NT2/D1 (cell line): Measurements from ENCODE around the gene FBXL2.
"Not testable (repeated sequence)": the region's sequence is repeated elsewhere in the genome, so short reads cannot be mapped to it uniquely, and the experiment has no call there.

Source experiments
- DNase-seq: peaks from one replicate; pipeline ENCODE4 v3.0.0-alpha.2; 2011; ENCODE audit warnings: low read depth, low spot score
- H3K27me3 ChIP-seq: 2 replicates; pipeline ENCODE4 v1.6.0; 2011; ENCODE audit warnings: mild to moderate bottlenecking; ENCODE audit not compliant: insufficient read length, insufficient read depth
- H3K36me3 ChIP-seq: 2 replicates; pipeline ENCODE4 v1.6.1; 2011; ENCODE audit warnings: mild to moderate bottlenecking, low read length, mixed read lengths; ENCODE audit not compliant: insufficient read depth, insufficient read length
- H3K4me1 ChIP-seq: 2 replicates; pipeline ENCODE4 v1.5.1; 2011; ENCODE audit not compliant: insufficient read depth, insufficient read length
- H3K4me3 ChIP-seq: 2 replicates; pipeline ENCODE4 v1.5.1; 2011; ENCODE audit warnings: low read depth; ENCODE audit not compliant: insufficient read length
- H3K9ac ChIP-seq: 2 replicates; pipeline ENCODE4 v1.6.0; 2011; ENCODE audit warnings: low read depth; ENCODE audit not compliant: insufficient read length
- H3K9me3 ChIP-seq: 2 replicates; pipeline ENCODE4 v1.5.1; 2011; ENCODE audit warnings: mild to moderate bottlenecking, low read length; ENCODE audit not compliant: insufficient read depth
- SUZ12 ChIP-seq: IDR thresholded peaks from 2 replicates; pipeline ENCODE4 v1.6.1; 2011; ENCODE audit not compliant: insufficient read length, insufficient read depth; ENCODE audit errors: extremely low read depth
- YY1 ChIP-seq: IDR thresholded peaks from 2 replicates; pipeline ENCODE4 v1.6.1; 2011; ENCODE audit not compliant: insufficient read length, insufficient read depth
- ZNF274 ChIP-seq: IDR thresholded peaks from 2 replicates; pipeline ENCODE4 v1.6.1; 2011; ENCODE audit warnings: mild to moderate bottlenecking, low read depth, low read length

The FBXL2 gene

GRCh38 chr3:33420966-33421365 is 143.7 kb downstream of the FBXL2 start:
- Histone ChIP-seq H3K36me3 (peaks cover 71% of the 10 kb centered on the region), H3K9ac (no peak overlapping the region), H3K4me3 (no peak overlapping the region), H3K4me1 (no peaks in the 10 kb centered on the region), H3K9me3 (no peaks in the 10 kb centered on the region), H3K27me3 (no peaks in the 10 kb centered on the region)
- no peak for TF ChIP-seq YY1
- TF ChIP-seq ZNF274 = no peak
- TF ChIP-seq SUZ12 = no peak
- no peak for DNase-seq

GRCh38 chr3:33424606-33425452 is 147.6 kb downstream of the FBXL2 start:
- Histone ChIP-seq H3K9ac (no peak overlapping the region), H3K4me1 (peaks cover 2% of the 10 kb centered on the region), H3K9me3 (no peaks in the 10 kb centered on the region), H3K27me3 (no peaks in the 10 kb centered on the region), H3K4me3 (no peak overlapping the region), H3K36me3 (peaks cover 47% of the 10 kb centered on the region)
- no peak for TF ChIP-seq ZNF274
- no peak for TF ChIP-seq SUZ12
- TF ChIP-seq YY1 = no peak
- no peak for DNase-seq

- H3K27me3 ChIP-seq = no peaks in the 10 kb centered on the region
- H3K4me1 ChIP-seq = peaks cover 2% of the 10 kb centered on the region
- H3K4me3 ChIP-seq = no peak overlapping the region
- DNase-seq = no peak
- no peak overlapping the region for H3K9ac ChIP-seq
- peaks cover 45% of the 10 kb centered on the region for H3K36me3 ChIP-seq
- TF ChIP-seq ZNF274 = no peak
- no peak for TF ChIP-seq SUZ12
- TF ChIP-seq YY1 = no peak
- no peaks in the 10 kb centered on the region for H3K9me3 ChIP-seq
Observed at GRCh38 chr3:33425453-33425852, 148.2 kb downstream of the FBXL2 start.

- DNase-seq = peak; percentile 87
- peaks cover 2% of the 10 kb centered on the region for H3K4me1 ChIP-seq
Observed at GRCh38 chr3:33426068-33426467, 148.8 kb downstream of the FBXL2 start.

GRCh38 chr3:33426630-33427317 is 149.5 kb downstream of the FBXL2 start:
- Histone ChIP-seq H3K36me3 (peaks cover 33% of the 10 kb centered on the region), H3K9ac (no peak overlapping the region), H3K4me3 (no peak overlapping the region), H3K4me1 (peaks cover 2% of the 10 kb centered on the region), H3K27me3 (no peaks in the 10 kb centered on the region), H3K9me3 (no peaks in the 10 kb centered on the region)
- no peak for DNase-seq
- no peak for TF ChIP-seq ZNF274
- TF ChIP-seq SUZ12 = no peak
- no peak for TF ChIP-seq YY1

More at GRCh38 chr3:33426068-33426467, 148.8 kb downstream of the FBXL2 start:
- no peaks in the 10 kb centered on the region for H3K27me3 ChIP-seq
- TF ChIP-seq ZNF274 (no peak), SUZ12 (no peak), YY1 (no peak)
- H3K9me3 ChIP-seq = no peaks in the 10 kb centered on the region
- H3K36me3 ChIP-seq = peaks cover 40% of the 10 kb centered on the region
- H3K4me3 ChIP-seq = no peak overlapping the region
- H3K9ac ChIP-seq = no peak overlapping the region

- no peak for DNase-seq
Observed at GRCh38 chr3:33428734-33429133, 151.5 kb downstream of the FBXL2 start.

GRCh38 chr3:33429306-33429705 is 152.1 kb downstream of the FBXL2 start:
- H3K27me3 ChIP-seq, H3K4me1 ChIP-seq: not testable (repeated sequence)

More at GRCh38 chr3:33428734-33429133, 151.5 kb downstream of the FBXL2 start:
- Histone ChIP-seq H3K9ac (no peak overlapping the region), H3K36me3 (peaks cover 20% of the 10 kb centered on the region), H3K27me3 (no peaks in the 10 kb centered on the region), H3K4me1 (peaks cover 2% of the 10 kb centered on the region), H3K4me3 (no peak overlapping the region), H3K9me3 (no peaks in the 10 kb centered on the region)
- TF ChIP-seq ZNF274 (no peak), SUZ12 (no peak), YY1 (no peak)

More at GRCh38 chr3:33429306-33429705, 152.1 kb downstream of the FBXL2 start:
- not testable (repeated sequence) for DNase-seq, H3K4me3 ChIP-seq, H3K9ac ChIP-seq, H3K9me3 ChIP-seq
- H3K36me3 ChIP-seq = peaks cover 14% of the 10 kb centered on the region
